HEK293 (cell line): ENCODE results near the gene KANK2.

Experiments used
- CTCF ChIA-PET: fragments of 350-600 bp; formaldehyde crosslinking; extraction: SDS; loops from one replicate; lab custom pipeline; 2021; ENCODE audit warnings: antibody characterized with exemption; lab: Yijun Ruan, JAX
- POLR2A ChIA-PET: fragments of 300-600 bp; formaldehyde crosslinking; extraction: SDS; loops from one replicate; lab custom pipeline; 2020; ENCODE audit warnings: antibody characterized with exemption, inconsistent platforms; lab: Yijun Ruan, JAX
- H3K27ac ChIP-seq: fragments of 200-500 bp; sonication (Bioruptor generic); 2 replicates; pipeline ENCODE4 v1.5.1; 2014; ENCODE audit warnings: low read depth, low read length, control low read depth, inconsistent platforms; ENCODE audit errors: extremely low read depth
- H3K36me3 ChIP-seq, 2 experiments: fragments of 200-500 bp in 1 of 2; sonication (Bioruptor generic) in 1 of 2; 1 replicate in 1 of 2; 2 replicates in 1 of 2; pipeline ENCODE4 v1.5.1; 2014 to 2017; ENCODE audit warnings: inconsistent platforms in 2 of 2, low read length in 2 of 2; ENCODE audit not compliant: control insufficient read depth in 2 of 2, insufficient read depth in 1 of 2
- H3K4me1 ChIP-seq: fragments of 200-500 bp; sonication (Bioruptor generic); 2 replicates; pipeline ENCODE4 v1.5.1; 2014; ENCODE audit warnings: mild to moderate bottlenecking, low read length, inconsistent platforms; ENCODE audit not compliant: control insufficient read depth, insufficient read depth
- H3K4me3 ChIP-seq: 2 replicates; pipeline ENCODE4 v1.5.1; 2011; ENCODE audit warnings: low read depth, mild to moderate bottlenecking, control low read depth, low read length, moderate library complexity
- H3K9me3 ChIP-seq: fragments of 200-500 bp; sonication (Bioruptor generic); 2 replicates; pipeline ENCODE4 v1.5.1; 2014; ENCODE audit warnings: low read depth, low read length, inconsistent platforms; ENCODE audit not compliant: control insufficient read depth, insufficient read depth
- AEBP2 ChIP-seq: fragments of 450-650 bp; formaldehyde crosslinking; IDR thresholded peaks from 2 replicates; pipeline ENCODE4 v1.5.1; 2016; ENCODE audit warnings: missing biosample characterization, missing genetic modification characterization, borderline replicate concordance
- BCL11B ChIP-seq: fragments of 450-650 bp; formaldehyde crosslinking; IDR thresholded peaks from 2 replicates; pipeline ENCODE4 v1.5.1; 2016; ENCODE audit warnings: low read depth, missing biosample characterization, missing genetic modification characterization
- ELK4 ChIP-seq: IDR thresholded peaks from 2 replicates; pipeline ENCODE4 v1.6.1; 2011; ENCODE audit warnings: mild to moderate bottlenecking, low read depth, low read length, borderline replicate concordance
- OVOL3 ChIP-seq: fragments of 450-650 bp; formaldehyde crosslinking; IDR thresholded peaks from 2 replicates; pipeline ENCODE4 v1.5.1; 2016; ENCODE audit warnings: missing biosample characterization, missing genetic modification characterization
- SP2 ChIP-seq: fragments of 450-650 bp; formaldehyde crosslinking; IDR thresholded peaks from 2 replicates; pipeline ENCODE4 v1.5.1; 2016; ENCODE audit warnings: missing biosample characterization, missing genetic modification characterization
- TSHZ1 ChIP-seq: fragments of 450-650 bp; formaldehyde crosslinking; IDR thresholded peaks from 2 replicates; pipeline ENCODE4 v1.5.1; 2016; ENCODE audit warnings: missing biosample characterization, missing genetic modification characterization, borderline replicate concordance
- ZBTB10 ChIP-seq: fragments of 450-650 bp; formaldehyde crosslinking; IDR thresholded peaks from 2 replicates; pipeline ENCODE4 v1.5.1; 2016; ENCODE audit warnings: missing biosample characterization, missing genetic modification characterization
- ZEB2 ChIP-seq: fragments of 450-650 bp; formaldehyde crosslinking; IDR thresholded peaks from 2 replicates; pipeline ENCODE4 v1.5.1; 2016; ENCODE audit warnings: missing biosample characterization, missing genetic modification characterization
- ZNF112 ChIP-seq: fragments of 450-650 bp; formaldehyde crosslinking; IDR thresholded peaks from 2 replicates; pipeline ENCODE4 v1.5.0; 2017; ENCODE audit warnings: missing biosample characterization, missing genetic modification characterization
- ZNF138 ChIP-seq: fragments of 450-650 bp; formaldehyde crosslinking; IDR thresholded peaks from 2 replicates; pipeline ENCODE4 v1.5.1; 2016; ENCODE audit warnings: missing biosample characterization, missing genetic modification characterization, borderline replicate concordance
- ZNF155 ChIP-seq: fragments of 450-650 bp; formaldehyde crosslinking; IDR thresholded peaks from 2 replicates; pipeline ENCODE4 v1.5.1; 2016; ENCODE audit warnings: missing biosample characterization, missing genetic modification characterization
- ZNF18 ChIP-seq: fragments of 450-650 bp; formaldehyde crosslinking; IDR thresholded peaks from 2 replicates; pipeline ENCODE4 v1.5.1; 2016; ENCODE audit warnings: missing biosample characterization, missing genetic modification characterization
- ZNF184 ChIP-seq: fragments of 450-650 bp; IDR thresholded peaks from 2 replicates; pipeline ENCODE4 v1.5.1; 2018; ENCODE audit warnings: missing biosample characterization, mild to moderate bottlenecking, missing genetic modification characterization
- ZNF266 ChIP-seq: fragments of 450-650 bp; formaldehyde crosslinking; IDR thresholded peaks from 2 replicates; pipeline ENCODE4 v1.5.1; 2016; ENCODE audit warnings: missing biosample characterization, missing genetic modification characterization, low read depth
- ZNF366 ChIP-seq: fragments of 450-650 bp; formaldehyde crosslinking; conservative IDR thresholded peaks from 2 replicates; pipeline ENCODE4 v1.5.1; 2016; ENCODE audit warnings: missing biosample characterization, missing genetic modification characterization
- ZNF416 ChIP-seq: fragments of 450-650 bp; formaldehyde crosslinking; IDR thresholded peaks from 2 replicates; pipeline ENCODE4 v1.5.1; 2016; ENCODE audit warnings: missing biosample characterization, missing genetic modification characterization
- ZNF837 ChIP-seq: fragments of 450-650 bp; formaldehyde crosslinking; IDR thresholded peaks from 2 replicates; pipeline ENCODE4 v1.5.1; 2016; ENCODE audit warnings: missing biosample characterization, missing genetic modification characterization
- ZSCAN4 ChIP-seq: fragments of 450-650 bp; formaldehyde crosslinking; IDR thresholded peaks from 2 replicates; pipeline ENCODE4 v1.5.1; 2017; ENCODE audit warnings: missing biosample characterization, missing genetic modification characterization
- TF ChIP-seq, protein P1 (sequence below): fragments of 450-650 bp; IDR thresholded peaks from 2 replicates; pipeline ENCODE4 v1.5.1; 2018; ENCODE audit warnings: missing biosample characterization, missing genetic modification characterization

Gene KANK2

DNA sequence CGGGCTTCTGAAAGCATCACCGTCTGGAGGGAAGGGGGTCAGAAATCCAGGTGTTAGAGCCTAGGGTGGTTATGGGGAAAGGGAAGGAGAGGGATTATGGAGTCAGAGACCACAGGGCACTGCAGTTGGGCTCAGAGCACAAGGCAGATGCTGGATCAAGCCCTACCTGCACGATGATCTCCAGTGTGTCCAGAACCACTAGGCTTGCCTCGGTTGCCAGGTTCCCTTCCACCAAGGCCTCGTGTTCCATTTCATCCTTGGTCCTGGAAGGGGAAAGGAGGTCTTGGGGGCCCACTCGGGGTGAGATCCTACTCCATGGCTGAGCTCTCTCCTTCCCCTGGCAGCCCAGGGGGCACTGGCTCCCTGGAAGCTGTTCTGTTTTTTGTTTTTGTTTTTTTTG is 17.0 kb upstream of the KANK2 start (continued):
- TF ChIP-seq ZNF18 (tag by site-specific recombination) (no peak), ZNF138 (tag by site-specific recombination) (no peak), ELK4 (no peak), OVOL3 (no peak), ZNF184 (tag by site-specific recombination) (no peak), ZNF837 (tag by site-specific recombination) (no peak), ZNF155 (no peak)
- TF ChIP-seq, protein P1, sequence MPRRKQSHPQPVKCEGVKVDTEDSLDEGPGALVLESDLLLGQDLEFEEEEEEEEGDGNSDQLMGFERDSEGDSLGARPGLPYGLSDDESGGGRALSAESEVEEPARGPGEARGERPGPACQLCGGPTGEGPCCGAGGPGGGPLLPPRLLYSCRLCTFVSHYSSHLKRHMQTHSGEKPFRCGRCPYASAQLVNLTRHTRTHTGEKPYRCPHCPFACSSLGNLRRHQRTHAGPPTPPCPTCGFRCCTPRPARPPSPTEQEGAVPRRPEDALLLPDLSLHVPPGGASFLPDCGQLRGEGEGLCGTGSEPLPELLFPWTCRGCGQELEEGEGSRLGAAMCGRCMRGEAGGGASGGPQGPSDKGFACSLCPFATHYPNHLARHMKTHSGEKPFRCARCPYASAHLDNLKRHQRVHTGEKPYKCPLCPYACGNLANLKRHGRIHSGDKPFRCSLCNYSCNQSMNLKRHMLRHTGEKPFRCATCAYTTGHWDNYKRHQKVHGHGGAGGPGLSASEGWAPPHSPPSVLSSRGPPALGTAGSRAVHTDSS (tag by site-specific recombination) = no peak

DNA sequence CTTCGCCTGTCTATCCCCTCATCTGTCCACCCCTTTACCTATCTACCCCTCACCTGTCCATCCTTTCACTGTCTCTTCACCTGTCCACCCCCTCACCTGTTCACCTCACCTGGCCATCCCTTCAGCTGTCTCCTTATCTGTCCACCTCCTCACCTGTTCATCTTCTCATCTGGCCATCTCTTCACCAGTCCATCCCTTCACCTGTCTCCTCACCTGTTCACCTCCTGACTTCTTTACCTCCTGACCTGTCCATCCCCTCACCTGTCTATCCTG is 13.2 kb upstream of the KANK2 start:
- peaks cover 4 to 18% of the 10 kb centered on the region in 2 experiments; a peak in 2 of 3 replicates for H3K36me3 ChIP-seq
- TF ChIP-seq ZNF416 (tag by site-specific recombination) = no peak
- 0 out of 2 replicates have a peak, but pooled peaks have one; percentile 8 for TF ChIP-seq ZBTB10
- peak; percentile 100 for TF ChIP-seq ZEB2 (tag by site-specific recombination)
- no peak for TF ChIP-seq ZSCAN4 (tag by site-specific recombination)
- no peak overlapping the region for H3K4me3 ChIP-seq
- no peaks in the 10 kb centered on the region for H3K4me1 ChIP-seq
- CTCF ChIA-PET = no interaction called here
- no peak overlapping the region for H3K27ac ChIP-seq
- POLR2A ChIA-PET = no interaction called here
- H3K9me3 ChIP-seq = no peaks in the 10 kb centered on the region

- no peak overlapping the region for H3K4me3 ChIP-seq
- no peak overlapping the region for H3K27ac ChIP-seq
- H3K36me3 ChIP-seq = peaks cover 4 to 13% of the 10 kb centered on the region in 2 experiments; a peak in 2 of 3 replicates
- ChIA-PET POLR2A (no interaction called here), CTCF (no interaction called here)
- H3K4me1 ChIP-seq = no peaks in the 10 kb centered on the region
- H3K9me3 ChIP-seq = no peaks in the 10 kb centered on the region
- TF ChIP-seq BCL11B (tag by site-specific recombination) (peak; percentile 43; the same call in 1 of the 2 replicates), ZNF112 (tag by site-specific recombination) (no peak), TSHZ1 (tag by site-specific recombination) (no peak), ZNF366 (tag by site-specific recombination) (no peak), ZEB2 (tag by site-specific recombination) (peak; percentile 100), SP2 (tag by site-specific recombination) (peak; percentile 4; the same call in 1 of the 2 replicates), AEBP2 (tag by site-specific recombination) (no peak), ZNF266 (tag by site-specific recombination) (0 out of 2 replicates have a peak, but pooled peaks have one; percentile 16)
Measured at GRCh38 chr19:11209839-11210655, 12.7 kb upstream of the KANK2 start.
